ENCODE results near the gene SDR42E1.

The SDR42E1 gene

GRCh38 chr16:82041542-82041941 is 30.3 kb upstream of the SDR42E1 start:
- TF ChIP-seq POLR2AphosphoS5 (IDR thresholded peaks at IDR 0.05; ENCODE audit: low read depth, low read length), result no peak
- no peak for TF ChIP-seq TAF1 (IDR thresholded peaks at IDR 0.05; ENCODE audit: borderline replicate concordance, insufficient read depth, low read length)
- TF ChIP-seq REST (IDR thresholded peaks at IDR 0.05; ENCODE audit: insufficient read depth in 1 of 2, low read depth in 2 of 2, low read length in 2 of 2), result no peak
- TF ChIP-seq FOXP2 (optimal IDR thresholded peaks at IDR 0.05; ENCODE audit: borderline replicate concordance, extremely low read depth, extremely low read length, insufficient read depth), result no peak
- no peak for TF ChIP-seq SIN3A (IDR thresholded peaks at IDR 0.05; ENCODE audit: borderline replicate concordance, insufficient read depth, low read length)

GRCh38 chr16:82040296-82040695 is 29.0 kb upstream of the SDR42E1 start:
- TF ChIP-seq SIN3A (IDR thresholded peaks at IDR 0.05; ENCODE audit: borderline replicate concordance, insufficient read depth, low read length), result no peak
- no peak for TF ChIP-seq REST (IDR thresholded peaks at IDR 0.05; ENCODE audit: insufficient read depth in 1 of 2, low read depth in 2 of 2, low read length in 2 of 2)
- TF ChIP-seq POLR2AphosphoS5 (IDR thresholded peaks at IDR 0.05; ENCODE audit: low read depth, low read length), result no peak
- no peak for TF ChIP-seq TAF1 (IDR thresholded peaks at IDR 0.05; ENCODE audit: borderline replicate concordance, insufficient read depth, low read length)
- no peak for TF ChIP-seq FOXP2 (optimal IDR thresholded peaks at IDR 0.05; ENCODE audit: borderline replicate concordance, extremely low read depth, extremely low read length, insufficient read depth)

GRCh38 chr16:82037666-82038065 is 26.4 kb upstream of the SDR42E1 start:
- no peak for TF ChIP-seq SIN3A (IDR thresholded peaks at IDR 0.05; ENCODE audit: borderline replicate concordance, insufficient read depth, low read length)

GRCh38 chr16:82037251-82037650 is 26.0 kb upstream of the SDR42E1 start:
- TF ChIP-seq REST (IDR thresholded peaks at IDR 0.05; ENCODE audit: insufficient read depth in 1 of 2, low read depth in 2 of 2, low read length in 2 of 2) (no peak), SIN3A (IDR thresholded peaks at IDR 0.05; ENCODE audit: borderline replicate concordance, insufficient read depth, low read length) (no peak), TAF1 (IDR thresholded peaks at IDR 0.05; ENCODE audit: borderline replicate concordance, insufficient read depth, low read length) (no peak), FOXP2 (optimal IDR thresholded peaks at IDR 0.05; ENCODE audit: borderline replicate concordance, extremely low read depth, extremely low read length, insufficient read depth) (no peak), POLR2AphosphoS5 (IDR thresholded peaks at IDR 0.05; ENCODE audit: low read depth, low read length) (no peak)

- TF ChIP-seq FOXP2 (optimal IDR thresholded peaks at IDR 0.05; ENCODE audit: borderline replicate concordance, extremely low read depth, extremely low read length, insufficient read depth) (no peak), POLR2AphosphoS5 (IDR thresholded peaks at IDR 0.05; ENCODE audit: low read depth, low read length) (no peak), REST (IDR thresholded peaks at IDR 0.05; ENCODE audit: insufficient read depth in 1 of 2, low read depth in 2 of 2, low read length in 2 of 2) (no peak), TAF1 (IDR thresholded peaks at IDR 0.05; ENCODE audit: borderline replicate concordance, insufficient read depth, low read length) (no peak), SIN3A (IDR thresholded peaks at IDR 0.05; ENCODE audit: borderline replicate concordance, insufficient read depth, low read length) (no peak)
Measured at GRCh38 chr16:82034981-82035612, 23.8 kb upstream of the SDR42E1 start, which contains the start of gene HSD17B2. HSD17B2 (plus strand) TSS chr16:82035253; CDS start chr16:82035425, 172 bp downstream.

Measured in PFSK-1 (cell line).